HG03439 (cell line): ENCODE data around the gene LRG1.
"Not testable (repeated sequence)": the region's sequence is repeated elsewhere in the genome, so short reads cannot be mapped to it uniquely, and the experiment has no call there.

Experiments used
- ATAC-seq: cut with Tn5 transposase; IDR thresholded peaks from one replicate; pipeline ENCODE4 v1.9.1; 2021; ENCODE audit warnings: mild to moderate bottlenecking, moderate library complexity; ENCODE audit not compliant: unreplicated experiment

Gene LRG1

DNA sequence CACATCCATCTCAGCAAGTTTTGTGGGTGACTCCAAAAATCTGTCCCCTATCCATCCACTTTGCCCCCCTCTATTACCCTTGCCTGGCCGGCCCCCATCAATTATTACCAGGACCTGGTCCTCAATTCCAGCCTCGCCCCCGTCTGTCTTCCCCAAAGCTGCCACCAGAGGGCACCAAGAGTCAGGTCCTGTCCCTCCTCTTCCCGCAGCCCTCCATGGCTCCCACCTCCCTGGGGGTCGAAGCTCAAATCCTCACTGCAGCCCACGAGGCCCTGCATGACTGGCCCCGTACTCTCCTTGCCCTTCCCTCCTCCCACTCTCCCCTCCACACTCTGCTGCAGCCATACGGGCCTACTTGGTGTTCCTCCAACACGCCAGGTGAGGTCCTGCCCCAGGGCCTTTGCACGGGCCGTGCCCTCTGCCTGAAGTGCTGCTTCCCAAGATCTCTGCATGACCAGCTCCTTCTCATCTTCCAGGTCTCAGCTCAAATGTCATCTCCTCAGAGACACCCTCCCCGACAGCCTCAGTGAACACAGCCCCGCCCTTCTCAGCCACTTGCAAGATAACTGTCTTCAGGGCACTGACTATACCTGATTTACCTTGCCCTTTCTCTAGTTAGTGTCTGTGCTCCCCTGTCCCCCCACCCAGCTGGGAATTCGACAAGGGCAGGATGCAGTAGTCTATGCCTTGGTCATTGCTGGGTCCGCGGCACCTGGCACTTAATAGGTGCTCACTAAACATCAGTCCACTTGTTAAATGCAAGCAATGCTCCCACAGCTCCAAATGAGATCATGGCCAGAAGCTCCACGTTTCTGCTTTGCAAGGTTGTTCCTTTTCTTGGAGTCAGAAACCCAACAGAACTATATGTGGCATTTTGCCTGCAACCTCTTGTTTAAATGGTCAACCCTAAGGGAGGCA lies 36.4 kb upstream of the LRG1 start:
- no peak for ATAC-seq

DNA sequence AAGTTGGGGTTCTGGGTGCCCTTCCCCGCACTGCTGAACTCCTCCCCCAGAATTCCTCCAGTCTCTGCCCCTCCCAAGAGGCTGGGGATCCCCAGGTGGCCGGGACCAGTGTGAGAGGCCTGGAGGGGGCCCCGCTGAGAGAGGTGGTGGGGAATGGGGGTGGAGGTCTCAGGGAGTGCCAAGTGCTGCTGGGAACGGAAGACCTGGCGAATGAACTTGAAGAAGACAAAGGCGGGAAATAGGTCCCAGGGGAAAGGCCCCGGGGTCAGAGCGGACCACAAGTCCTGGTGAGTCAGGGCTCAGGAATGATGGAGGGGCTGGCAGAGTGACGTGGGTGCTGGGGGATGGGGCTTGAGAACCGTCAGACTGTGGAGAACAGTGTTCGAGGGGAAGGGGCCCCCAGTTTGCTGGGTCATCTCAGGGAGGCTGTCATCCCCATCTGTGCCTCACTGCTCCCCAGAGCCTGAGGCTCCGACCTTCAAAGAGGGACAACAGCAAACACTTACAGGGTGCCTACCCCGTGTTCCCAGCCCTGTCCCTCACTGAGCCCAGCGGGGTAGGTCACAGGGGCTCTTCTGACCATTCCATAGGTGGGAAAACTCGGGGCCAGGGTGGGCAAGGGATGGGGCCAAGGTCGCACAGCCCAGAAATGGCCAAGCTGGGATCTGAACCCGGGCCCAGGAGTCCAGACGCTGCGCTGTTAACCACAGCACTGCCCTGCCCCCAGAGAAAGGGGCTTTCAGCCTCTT lies 35.6 kb upstream of the LRG1 start:
- no peak for ATAC-seq

DNA sequence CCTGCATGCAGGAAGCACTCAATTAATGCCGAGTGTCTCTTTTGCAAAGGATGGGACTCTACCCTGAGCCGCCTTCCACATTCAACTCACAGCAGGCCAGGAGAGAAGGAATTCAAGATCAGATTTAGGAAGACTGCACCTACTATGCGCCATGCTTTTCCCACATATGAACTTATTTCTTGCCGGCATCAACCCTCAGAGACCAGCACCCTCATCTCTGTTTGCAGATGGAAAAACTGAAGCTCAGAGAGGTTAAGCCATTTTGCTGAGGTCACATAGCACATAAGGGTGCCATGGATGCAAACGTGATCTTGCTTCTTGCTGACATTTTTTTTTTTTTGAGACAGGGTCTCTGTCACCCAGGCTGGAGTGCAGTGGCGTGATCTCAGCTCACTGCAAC lies 33.8 kb upstream of the LRG1 start:
- ATAC-seq, result no peak

DNA sequence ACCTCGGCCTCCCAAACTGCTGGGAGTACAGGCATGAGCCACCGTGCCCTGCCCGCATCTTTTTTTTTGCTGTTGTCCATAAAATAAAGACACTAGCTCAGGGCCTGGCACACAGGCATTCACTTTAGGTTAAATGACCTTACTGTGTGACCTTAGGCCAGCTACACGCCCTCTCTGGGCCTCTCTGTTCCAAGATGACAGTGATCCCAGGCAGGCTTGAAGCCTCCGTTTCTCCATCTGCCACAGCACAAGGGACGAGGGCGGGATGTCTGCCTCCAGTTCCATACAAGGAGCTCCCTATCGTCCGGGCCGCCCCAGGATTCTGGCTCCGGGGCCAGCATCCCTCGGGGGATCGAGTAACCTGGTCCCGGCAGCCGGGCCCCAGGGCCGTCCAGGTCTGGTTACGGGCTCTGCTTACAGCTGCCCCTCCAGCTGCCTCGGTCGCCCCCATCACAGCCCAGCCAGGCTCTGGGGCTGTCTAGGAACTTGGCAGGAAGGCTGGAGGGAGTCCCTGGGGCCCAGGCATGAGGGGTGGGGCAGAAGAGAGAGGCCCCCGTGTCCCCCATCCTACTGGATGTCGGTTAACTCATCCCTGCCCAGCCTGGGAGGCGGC lies 31.6 kb upstream of the LRG1 start:
- no peak for ATAC-seq

DNA sequence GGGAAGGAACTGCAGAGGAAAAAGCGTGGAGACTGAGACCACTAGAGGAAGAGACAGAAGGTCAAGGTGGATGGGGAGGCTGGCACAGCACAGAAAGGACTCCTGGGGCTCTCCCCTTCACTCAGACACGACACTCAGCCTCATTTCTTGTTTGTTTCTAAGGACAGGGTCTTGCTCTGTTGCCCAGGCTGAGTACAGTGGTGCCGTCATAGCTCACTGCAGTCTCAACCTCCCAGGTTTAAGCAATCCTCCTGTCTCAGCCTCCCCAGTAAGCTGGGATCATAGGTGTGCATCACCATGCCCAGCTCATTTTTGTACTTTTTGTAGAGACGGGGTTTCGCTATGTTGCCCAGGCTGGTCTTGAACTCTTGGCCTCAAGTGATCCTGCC lies 31.1 kb upstream of the LRG1 start:
- ATAC-seq, result no peak

DNA sequence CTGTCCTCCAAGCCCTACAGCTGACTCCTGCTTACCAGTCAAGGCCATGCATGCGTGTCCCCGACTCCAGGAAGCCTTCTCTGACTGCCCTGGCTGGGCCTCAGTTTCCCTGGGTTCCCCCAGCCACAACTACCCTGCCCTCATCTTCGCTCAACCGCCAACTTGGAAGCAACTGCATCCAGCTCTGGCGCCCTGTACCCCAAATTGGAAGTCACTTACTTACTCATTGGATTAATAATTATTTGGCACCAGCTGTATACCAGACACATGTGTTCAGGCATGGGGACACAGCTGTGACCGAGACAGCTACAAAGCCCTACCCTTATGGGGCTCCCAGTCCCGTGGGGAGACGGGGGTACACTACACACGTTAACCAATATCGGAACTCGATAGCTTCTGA lies 30.6 kb upstream of the LRG1 start:
- ATAC-seq, result no peak

DNA sequence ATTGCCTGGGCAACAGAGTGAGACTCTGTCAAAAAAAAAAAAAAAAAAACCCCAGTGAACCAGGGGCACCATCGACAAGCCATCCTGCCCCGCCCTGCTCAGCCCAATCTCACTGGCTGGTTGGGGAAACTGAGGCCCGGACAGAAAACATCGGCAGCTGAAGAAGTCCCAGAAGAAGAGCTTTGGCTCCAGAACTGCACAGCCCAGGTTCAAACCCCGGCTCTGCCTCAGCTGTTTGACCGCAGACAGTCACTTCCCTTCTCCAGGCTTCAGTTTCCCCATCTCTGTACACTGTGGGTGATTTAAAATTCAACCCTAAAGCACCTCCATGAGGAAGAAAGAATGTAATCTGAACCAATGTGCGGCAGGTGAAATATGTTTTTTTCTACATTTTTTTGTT lies 29.1 kb upstream of the LRG1 start:
- no peak for ATAC-seq

DNA sequence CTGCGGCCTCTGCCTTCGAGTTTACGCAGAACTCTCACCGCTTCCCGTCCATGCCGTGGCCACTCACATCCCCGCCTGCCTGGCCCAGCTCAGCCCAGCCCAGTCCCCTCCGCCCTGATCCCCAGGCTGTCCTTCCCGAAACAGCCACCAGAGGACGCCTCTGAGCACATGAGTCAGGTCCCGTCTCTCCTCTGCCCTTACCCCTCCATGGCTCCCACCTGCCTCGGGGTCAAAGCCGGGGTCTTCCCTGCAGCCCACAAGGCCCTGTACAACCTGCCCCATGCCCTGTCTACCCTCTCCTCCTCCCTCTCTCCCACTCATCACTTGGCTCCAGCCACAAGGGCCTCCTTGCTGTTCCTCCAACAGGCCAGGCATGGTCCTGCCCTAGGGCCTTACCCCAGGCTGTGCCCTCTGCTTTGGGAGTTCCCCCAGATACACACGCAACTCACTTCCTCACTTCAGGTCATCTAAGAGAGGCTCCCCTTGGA lies 27.8 kb upstream of the LRG1 start:
- no peak for ATAC-seq

DNA sequence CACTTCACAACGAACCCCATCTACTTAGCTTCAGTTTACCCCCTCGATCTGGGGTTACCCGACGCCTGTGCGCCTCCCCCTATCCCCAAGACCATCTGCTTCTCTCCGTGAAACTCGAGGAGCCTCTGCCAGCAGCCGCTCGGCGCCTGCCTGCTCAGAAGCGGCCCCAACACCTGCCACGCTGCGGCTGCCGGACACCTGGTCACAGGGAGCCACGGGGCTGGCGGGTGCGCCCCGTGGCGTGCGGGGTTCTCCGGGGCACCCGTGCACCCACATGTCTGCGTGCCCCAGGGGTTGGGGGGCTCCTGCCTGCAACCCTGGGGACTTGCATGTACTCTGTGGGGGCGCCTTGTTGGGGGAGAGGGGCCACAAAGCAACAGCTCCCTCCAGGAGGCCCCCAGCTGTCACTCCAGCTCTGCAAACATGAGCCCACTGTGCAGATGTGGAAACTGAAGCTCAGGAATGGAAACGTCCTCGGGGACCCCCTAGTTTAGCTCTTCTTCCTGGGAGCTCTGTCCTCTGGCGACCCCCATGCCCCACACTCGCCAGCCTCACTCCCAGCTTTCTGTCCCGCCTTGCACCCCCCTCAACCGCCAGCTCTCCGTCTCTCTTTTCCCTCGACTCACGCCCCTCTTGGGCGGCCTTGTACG lies 26.7 kb upstream of the LRG1 start:
- ATAC-seq, result no peak

DNA sequence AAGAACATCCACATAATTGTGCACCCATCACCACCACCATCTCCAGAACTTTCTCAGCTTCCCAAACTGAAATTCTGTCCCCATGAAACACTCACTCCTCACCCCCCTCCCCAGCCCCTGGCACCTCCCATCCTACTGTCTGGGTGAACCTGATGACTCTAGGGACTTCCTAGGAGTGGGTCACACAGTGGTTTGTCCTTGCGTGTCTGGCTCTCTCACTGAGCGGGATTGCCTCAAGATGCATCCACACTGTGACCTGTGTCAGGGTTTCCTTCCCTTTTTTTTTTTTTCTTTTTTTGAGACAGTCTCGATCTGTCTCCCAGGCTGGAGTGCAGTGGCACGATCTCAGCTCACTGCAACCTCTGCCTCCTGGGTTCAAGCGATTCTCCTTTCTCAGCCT lies 23.7 kb upstream of the LRG1 start:
- not testable (repeated sequence) for ATAC-seq

DNA sequence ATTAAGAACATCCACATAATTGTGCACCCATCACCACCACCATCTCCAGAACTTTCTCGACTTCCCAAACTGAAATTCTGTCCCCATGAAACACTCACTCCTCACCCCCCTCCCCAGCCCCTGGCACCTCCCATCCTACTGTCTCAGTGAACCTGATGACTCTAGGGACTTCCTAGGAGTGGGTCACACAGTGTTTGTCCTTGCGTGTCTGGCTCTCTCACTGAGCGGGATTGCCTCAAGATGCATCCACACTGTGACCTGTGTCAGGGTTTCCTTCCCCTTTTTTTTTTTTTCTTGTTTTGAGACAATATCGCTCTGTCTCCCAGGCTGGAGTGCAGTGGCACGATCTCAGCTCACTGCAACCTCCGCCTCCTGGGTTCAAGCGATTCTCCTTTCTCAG lies 22.2 kb upstream of the LRG1 start:
- ATAC-seq, result not testable (repeated sequence)

DNA sequence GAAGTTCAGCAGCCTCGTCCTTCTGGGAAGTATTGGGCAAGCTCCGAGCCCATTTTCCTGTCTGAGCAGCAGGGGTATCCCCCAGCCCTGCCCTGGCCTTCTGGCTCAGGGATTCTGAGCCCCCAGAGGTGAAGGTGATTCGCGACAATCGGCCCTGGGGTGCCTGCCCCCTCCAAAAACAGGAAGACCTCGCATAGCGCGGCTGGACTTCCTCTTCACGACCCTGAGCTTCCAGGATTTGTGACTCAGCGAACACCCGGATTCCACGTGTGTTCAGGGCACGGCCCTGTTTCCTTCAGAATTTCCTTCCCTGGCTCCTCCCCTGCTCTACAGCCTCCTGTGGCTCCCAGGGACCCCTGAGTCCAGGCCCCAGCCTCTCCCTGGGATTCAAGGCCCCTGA lies 19.7 kb upstream of the LRG1 start, which contains the start of gene SEMA6B:
Gene SEMA6B, minus strand, starts transcription at position 116 of the 400 bp plus-strand sequence. CDS start 1,227 bp downstream, outside the sequence.
- no peak for ATAC-seq

DNA sequence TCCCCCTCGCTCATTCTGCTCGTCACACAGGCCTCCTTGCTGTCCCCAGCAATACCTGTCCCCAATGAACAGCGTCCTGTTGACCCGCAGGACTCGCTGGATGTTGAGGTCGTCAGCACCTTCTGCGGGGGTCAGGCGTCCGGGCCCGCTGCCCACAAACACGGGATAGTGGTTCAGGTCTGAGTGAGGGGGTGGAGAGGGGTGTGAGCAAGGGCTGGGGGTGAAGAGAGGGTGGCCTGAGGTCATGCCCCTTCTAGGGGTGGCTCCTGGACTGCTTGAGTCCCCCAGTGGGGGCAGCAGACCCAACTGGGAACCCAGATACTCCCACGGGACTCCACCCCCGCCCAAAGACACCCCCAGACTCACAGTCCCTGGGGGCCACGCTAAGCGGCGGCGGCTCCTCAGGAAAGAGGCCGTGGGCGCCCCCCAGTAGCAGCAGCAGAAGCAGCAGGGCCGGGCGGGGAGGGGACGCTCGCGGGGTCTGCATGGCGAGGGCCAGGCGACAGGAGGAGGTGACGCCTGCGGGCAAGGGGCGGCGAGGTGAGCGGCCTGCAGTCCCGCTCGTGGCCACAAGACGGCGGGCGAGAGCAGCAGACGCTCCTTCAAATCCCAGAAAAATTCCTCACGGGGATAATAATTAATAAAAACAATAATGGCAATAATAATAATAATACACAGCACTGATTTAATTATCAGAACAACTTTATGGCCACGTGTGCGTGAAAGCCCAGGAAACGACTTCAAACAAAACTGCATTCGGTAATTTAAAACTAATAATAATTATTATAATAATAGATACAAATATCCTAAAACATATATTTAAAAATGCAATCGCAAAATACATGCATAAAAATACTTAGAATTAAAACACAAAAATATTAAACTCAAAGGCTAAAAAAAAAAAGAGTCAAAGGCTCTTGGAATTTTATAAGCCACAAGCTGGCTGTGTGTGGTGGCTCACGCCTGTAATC lies 18.4 kb upstream of the LRG1 start:
- ATAC-seq, result no peak

DNA sequence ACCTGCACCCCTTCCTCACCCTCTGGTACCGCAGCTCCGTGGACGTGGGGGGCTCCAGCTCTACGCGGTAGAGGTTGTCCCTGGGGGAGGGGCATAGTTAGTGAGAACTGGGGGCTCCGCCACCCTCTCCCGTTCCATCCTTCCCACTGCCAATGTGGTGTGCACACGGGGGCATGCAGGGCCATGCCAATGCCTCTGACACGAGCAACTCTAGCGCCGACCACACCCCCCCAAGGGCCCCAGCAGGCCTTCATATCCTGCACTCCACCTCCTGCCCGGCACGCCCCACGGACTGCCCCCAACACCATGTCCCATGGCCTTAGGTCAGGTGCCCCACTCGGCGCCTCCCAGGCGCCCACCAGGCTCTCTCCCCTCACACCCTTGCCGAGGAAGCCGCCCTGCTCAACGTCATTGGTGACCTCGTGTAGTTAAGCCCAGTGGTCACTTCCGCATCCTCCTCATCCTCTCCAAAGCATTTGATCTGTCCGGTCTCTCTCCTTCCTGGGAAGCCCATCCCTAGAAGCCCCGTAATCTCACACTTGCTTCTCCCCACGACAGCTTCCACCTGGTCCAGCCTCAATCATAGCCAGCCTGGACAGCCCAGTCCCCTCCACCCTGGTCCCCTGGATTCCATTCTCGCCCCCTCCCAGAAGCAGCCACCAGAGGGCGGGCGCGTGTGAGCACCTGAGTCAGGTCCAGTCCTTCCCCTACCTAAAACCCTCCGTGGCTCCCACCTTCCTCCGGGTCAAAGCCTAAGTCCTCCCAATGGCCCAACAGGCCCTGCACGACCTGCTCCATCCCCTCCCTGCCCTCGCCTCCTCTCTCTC lies 17.5 kb upstream of the LRG1 start:
- no peak for ATAC-seq

DNA sequence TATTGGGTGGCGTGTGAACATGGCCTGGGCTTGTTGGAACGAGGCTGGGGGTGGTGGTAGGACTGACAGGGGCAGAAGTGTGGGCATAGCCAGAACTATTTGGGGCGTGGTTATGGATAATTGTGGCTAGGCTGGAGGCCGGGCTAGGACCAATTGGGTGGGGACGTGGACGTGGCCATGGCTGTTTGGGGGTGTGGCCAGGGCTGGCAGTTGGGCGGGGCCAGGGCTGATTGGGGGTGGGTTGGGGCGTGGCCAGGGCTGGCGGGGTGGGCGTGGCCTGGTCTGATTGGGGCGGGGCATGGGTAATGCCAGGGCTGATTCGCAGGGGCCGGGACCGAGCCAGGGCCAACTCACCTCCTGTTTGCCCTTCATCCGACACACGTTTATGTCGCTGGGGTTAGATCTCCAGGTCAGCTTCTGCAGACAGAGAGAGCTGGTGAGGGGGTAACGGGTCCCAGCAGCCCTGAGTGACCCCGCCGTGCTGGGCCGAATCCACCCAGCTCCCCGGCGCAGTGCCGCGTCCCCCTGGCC lies 16.8 kb upstream of the LRG1 start:
- no peak for ATAC-seq

DNA sequence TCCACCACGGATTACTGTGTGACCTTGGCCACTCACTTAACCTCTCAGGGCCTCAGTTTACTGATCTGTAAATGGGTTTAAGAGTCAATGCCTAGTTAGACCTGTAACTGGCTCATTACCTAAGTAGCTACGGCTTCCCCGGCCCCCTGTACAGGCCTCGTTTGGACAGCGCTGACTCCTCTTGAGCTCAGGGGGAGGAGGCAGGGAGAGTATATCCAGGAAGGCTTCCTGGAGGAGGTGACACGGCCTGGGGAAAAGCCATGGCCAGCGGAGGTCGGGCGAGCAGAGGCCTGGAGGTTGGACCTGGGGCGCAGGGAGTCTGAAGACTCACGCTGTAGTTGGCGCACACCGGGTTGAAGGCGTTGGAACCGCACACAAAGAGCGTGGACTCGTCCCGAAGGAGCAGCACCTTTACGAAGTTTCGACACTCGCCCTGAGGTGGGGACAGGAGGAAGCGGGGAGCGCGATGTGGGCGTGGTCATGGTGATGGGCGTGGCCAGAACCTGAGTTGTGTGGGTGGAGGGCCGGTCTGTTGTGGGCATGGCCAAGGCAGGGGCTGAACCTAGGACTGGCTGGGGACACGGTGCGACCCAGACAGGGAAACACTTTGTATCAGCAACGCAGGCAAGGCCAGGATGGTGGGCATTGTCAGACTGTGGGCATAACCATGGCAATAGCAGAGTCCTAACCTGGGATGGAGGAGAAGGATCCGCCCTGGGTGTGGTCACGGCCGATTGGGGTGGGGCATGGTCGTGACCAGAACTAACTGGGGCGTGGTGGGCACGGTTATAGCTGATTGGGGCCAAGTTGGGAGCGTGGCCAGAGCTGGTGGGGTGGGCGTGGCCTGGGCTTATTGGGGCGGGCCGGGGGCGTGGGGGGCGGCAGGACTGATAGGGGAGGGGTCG lies 16.1 kb upstream of the LRG1 start:
- no peak for ATAC-seq

DNA sequence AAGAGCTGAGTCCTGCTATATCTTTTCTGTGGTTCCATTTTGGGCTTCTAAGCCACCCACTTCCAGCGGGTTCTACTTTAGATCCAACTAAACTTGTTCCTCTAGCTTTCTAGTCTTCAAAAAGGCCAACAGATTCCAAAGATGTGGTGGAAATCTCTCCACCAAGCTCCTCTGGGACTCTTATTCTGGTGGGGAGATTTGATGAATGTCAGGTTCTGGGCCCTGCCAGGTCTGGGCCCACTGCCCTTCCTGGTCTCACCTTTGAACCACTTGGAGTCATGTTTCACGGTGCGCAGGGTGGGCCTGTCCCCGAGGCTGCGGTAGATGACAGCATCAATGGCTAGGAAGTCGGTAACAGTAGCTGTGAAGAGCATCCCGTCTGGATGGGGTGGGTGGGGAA lies 14.9 kb upstream of the LRG1 start:
- ATAC-seq, result no peak

DNA sequence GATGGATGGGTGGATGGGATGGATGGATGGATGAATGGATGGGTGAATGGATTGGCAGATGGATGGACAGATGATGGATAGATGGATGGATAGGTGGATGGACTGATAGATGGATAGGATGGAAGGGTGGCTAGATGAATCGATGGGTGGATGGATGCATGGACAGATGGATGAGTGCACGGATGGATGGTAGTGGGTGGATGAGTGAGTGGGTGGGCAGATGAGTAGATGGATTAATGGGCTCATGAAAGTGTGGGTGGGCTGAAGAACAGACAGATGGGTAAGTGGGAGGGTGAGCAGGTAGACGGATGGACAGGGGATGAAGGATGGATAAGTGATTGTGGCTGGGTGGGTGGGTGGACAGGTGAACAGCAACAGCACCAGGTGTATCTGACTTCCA lies 13.9 kb upstream of the LRG1 start:
- ATAC-seq, result no peak
